SU-DHL-6 (cell line): ENCODE measurements around the gene BEND3.
"Not testable (repeated sequence)": the region's sequence is repeated elsewhere in the genome, so short reads cannot be mapped to it uniquely, and the experiment has no call there.

Experiments
- CTCF ChIP-seq: fragments of 200-600 bp; sonication (generic); IDR thresholded peaks from one replicate; pipeline ENCODE4 v1.5.1; 2017; ENCODE audit warnings: antibody characterized with exemption, mild to moderate bottlenecking, low read length, moderate library complexity; ENCODE audit not compliant: insufficient read depth, poor library complexity, severe bottlenecking
- EZH2phosphoT487 ChIP-seq: fragments of 200-600 bp; sonication (generic), shearing (Covaris generic); conservative IDR thresholded peaks from 2 replicates; pipeline ENCODE4 v1.6.1; 2018; ENCODE audit warnings: mild to moderate bottlenecking, antibody characterized with exemption, low read length, moderate library complexity, mixed read lengths

- TF ChIP-seq CTCF, EZH2phosphoT487: not testable (repeated sequence)
These were observed 30.9 kb downstream of the BEND3 start for GRCh38 chr6:107084459-107084858.
